SK-N-SH (cell line): ENCODE data around the gene STX19.

Source experiments
- EP300 ChIP-seq, 2 experiments: IDR thresholded peaks; 2 replicates each; pipeline versions ENCODE4 v1.4.0 to v1.6.1; 2012; ENCODE audit warnings: borderline replicate concordance in 1 of 2, low read depth in 1 of 2, low read length in 1 of 2
- FOXJ3 ChIP-seq: sonication (generic); formaldehyde crosslinking; IDR thresholded peaks from 2 replicates; pipeline ENCODE4 v1.5.1; 2020; ENCODE audit warnings: mild to moderate bottlenecking, missing genetic modification reagents
- JUND ChIP-seq: IDR thresholded peaks from 2 replicates; pipeline ENCODE4 v1.4.0; 2012
- MXI1 ChIP-seq: IDR thresholded peaks from 2 replicates; pipeline ENCODE4 v1.6.1; 2012; ENCODE audit warnings: mild to moderate bottlenecking, low read depth, low read length, improper control_type of control experiment
- NRF1 ChIP-seq: IDR thresholded peaks from 2 replicates; pipeline ENCODE4 v1.6.1; 2012; ENCODE audit warnings: low read depth, mild to moderate bottlenecking, low read length
- POLR2AphosphoS5 ChIP-seq: IDR thresholded peaks from 2 replicates; pipeline ENCODE4 v1.6.1; 2012; ENCODE audit warnings: low read depth, low read length
- RFX5 ChIP-seq: IDR thresholded peaks from 2 replicates; pipeline ENCODE4 v1.6.1; 2012; ENCODE audit warnings: mild to moderate bottlenecking, improper control_type of control experiment, low read length
- TAF1 ChIP-seq: IDR thresholded peaks from 2 replicates; pipeline ENCODE4 v1.6.1; 2012; ENCODE audit warnings: low read depth, mild to moderate bottlenecking, low read length, moderate library complexity, borderline replicate concordance
- USF1 ChIP-seq: IDR thresholded peaks from 2 replicates; pipeline ENCODE4 v1.4.0; 2012; ENCODE audit warnings: low read depth, borderline replicate concordance
- USF2 ChIP-seq: fragments of 150-350 bp; IDR thresholded peaks from 2 replicates; pipeline ENCODE4 v1.6.1; 2017; ENCODE audit warnings: antibody characterized with exemption, low read length, low read depth, borderline replicate concordance
- YY1 ChIP-seq: IDR thresholded peaks from 2 replicates; pipeline ENCODE4 v1.4.0; 2012; ENCODE audit warnings: low read depth, mild to moderate bottlenecking
- TF ChIP-seq, protein P1 (sequence below): fragments of 200-600 bp; sonication (generic); IDR thresholded peaks from 2 replicates; pipeline ENCODE4 v1.6.1; 2017; ENCODE audit warnings: antibody characterized with exemption, mild to moderate bottlenecking, moderate library complexity

- TF ChIP-seq, protein P1, sequence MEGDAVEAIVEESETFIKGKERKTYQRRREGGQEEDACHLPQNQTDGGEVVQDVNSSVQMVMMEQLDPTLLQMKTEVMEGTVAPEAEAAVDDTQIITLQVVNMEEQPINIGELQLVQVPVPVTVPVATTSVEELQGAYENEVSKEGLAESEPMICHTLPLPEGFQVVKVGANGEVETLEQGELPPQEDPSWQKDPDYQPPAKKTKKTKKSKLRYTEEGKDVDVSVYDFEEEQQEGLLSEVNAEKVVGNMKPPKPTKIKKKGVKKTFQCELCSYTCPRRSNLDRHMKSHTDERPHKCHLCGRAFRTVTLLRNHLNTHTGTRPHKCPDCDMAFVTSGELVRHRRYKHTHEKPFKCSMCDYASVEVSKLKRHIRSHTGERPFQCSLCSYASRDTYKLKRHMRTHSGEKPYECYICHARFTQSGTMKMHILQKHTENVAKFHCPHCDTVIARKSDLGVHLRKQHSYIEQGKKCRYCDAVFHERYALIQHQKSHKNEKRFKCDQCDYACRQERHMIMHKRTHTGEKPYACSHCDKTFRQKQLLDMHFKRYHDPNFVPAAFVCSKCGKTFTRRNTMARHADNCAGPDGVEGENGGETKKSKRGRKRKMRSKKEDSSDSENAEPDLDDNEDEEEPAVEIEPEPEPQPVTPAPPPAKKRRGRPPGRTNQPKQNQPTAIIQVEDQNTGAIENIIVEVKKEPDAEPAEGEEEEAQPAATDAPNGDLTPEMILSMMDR, result no peak
- TF ChIP-seq TAF1, result no peak
- no peak for TF ChIP-seq MXI1
- TF ChIP-seq YY1, result no peak
- no peak for TF ChIP-seq RFX5
- TF ChIP-seq JUND, result no peak
- TF ChIP-seq EP300 (IDR thresholded peaks at IDR 0.05; ENCODE audit: borderline replicate concordance in 1 of 2, low read depth in 1 of 2, low read length in 1 of 2), result no peak
- TF ChIP-seq POLR2AphosphoS5, result no peak
- no peak for TF ChIP-seq USF1
- TF ChIP-seq NRF1, result no peak
- no peak for TF ChIP-seq USF2
- TF ChIP-seq FOXJ3, result no peak
Observed at GRCh38 chr3:94070341-94070911, 42.0 kb upstream of the STX19 start.
